Activated CD4-positive, alpha-beta T cell treated with anti-CD3 and anti-CD28 coated beads, Interleukin-2, amount 50 U/mL, for 24 hours (primary cell): Measurements from ENCODE around the gene TMX1.

Experiments
- DNase-seq, 2 donors: peaks; one replicate each; pipeline ENCODE4 v3.0.0-alpha.2; 2020; ENCODE audit warnings: low read depth in 1 of 2, low spot score in 1 of 2

Gene TMX1

DNA sequence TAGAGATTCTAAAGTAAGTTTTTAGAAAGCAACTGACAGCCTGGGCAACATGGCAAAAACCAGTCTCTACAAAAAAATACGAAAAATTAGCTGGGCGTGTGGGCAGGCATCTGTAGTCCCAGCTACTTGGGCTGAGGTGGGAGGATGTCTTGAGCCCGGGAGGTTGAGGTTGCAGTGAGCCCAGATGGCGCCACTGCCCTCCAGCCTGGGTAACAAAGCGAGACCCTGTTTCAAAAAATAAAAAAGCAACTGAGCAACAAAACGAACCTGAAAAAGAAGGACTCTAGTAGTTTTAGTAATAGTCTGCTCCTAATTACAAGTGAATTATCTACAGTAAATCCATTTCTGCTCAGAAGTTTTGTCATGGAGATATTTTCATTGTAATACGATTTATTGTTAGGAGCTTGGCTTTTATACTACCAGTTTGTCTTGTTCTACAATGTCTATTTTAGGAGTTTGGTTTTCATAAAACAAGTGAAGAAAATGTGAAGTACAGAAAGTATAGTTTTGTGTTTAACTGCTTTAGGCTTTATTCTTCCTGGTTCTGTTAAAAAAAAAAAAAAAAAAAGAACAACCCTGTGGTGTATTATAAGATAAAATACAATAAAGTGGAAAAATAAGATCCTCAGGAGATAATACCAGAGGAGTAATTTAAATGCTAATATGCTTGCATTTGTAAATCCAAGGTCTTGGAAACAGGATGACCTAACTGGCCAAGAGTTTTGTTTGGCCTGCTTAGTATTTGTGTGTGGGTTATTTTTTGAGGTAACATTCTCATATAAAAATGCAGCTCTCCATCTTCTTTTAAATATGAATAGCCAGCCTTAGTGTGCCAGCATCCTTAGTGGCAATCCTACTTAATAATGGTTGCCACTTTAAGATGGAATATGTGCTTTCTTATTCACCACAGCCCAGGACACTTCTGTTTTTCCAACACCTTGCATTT is 2.8 kb downstream of the TMX1 start:
- no peak for DNase-seq

DNA sequence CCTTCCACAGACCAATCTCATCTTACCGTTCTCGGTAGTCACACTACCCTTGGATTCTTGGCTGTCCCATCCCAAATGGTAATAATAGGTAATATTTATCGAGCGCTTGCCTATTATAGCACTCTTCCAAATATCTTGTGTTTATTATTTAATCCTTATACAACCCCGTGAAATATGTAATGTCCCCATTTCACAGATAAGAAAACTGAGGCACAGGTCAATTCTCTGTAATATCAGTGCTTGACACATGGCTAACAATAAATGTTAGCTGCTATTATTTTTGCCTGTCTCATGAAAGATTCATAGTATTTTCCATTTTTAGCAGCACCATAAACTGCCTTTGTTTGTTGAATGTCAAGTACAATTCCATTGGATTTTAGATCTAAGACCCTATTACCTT is 4.5 kb downstream of the TMX1 start:
- no peak for DNase-seq

DNA sequence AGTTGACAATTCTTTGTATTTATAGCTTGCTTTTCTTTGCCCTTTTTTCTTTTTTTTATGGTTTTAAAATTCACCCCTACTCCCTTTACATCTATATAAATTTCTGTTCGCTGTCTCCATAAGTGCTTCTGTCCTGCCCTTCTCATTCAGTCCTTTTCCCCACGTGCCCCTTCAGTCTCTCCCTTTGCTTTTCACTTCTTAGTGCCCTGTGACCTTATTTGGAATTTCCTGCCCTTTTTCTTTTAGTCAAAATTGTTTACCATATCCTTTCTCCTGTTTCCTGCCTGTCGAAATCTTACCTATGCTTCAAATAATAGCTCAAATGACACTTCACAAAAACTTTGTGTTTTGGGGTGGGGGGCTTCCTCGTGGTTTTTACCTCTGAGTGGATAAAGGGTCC is 6.0 kb downstream of the TMX1 start:
- no peak for DNase-seq

DNA sequence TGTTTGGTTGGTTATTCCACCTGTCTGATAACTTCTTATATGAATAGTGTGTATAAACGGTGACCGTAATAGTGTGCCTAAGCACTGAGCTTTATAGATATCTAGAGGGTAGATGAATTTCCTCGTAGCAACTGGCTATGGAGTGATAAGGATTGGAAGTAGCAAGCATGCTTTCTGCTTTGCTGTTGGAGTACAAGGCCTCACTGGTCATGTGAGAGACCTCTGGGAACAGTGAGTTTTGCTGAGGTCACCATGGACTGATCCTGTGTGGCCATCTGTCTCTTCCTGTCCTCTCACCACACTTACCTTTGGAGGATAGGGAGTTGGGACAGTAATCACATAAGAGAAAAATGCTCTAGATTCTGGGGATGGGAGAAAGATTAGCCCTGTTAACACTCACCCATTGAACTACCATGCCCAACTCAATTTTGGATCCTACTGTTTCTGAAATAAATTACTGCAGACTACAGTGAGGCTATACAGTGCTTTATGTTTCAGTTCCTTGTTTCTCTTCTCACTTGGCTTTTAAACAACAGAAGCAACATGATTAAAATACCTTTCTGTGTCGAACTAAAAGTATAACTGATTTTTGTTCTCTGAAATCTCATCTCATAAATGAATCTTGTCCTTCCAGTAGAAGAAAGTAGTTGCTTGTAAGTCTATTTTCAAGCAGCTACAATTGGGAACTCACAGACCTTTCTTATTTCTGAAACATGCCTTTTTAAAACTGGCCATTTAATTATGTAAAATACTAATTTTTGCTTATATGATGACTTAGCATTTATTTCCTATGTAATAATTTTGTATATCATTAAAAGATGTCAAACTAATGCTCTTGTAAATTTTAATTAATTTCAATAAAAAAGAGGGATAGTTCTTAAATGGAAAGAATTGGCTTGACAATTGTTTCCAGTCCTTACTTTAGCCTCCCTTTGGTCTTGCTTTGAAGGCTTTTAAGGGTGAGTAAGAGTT is 8.3 kb downstream of the TMX1 start:
- no peak for DNase-seq

DNA sequence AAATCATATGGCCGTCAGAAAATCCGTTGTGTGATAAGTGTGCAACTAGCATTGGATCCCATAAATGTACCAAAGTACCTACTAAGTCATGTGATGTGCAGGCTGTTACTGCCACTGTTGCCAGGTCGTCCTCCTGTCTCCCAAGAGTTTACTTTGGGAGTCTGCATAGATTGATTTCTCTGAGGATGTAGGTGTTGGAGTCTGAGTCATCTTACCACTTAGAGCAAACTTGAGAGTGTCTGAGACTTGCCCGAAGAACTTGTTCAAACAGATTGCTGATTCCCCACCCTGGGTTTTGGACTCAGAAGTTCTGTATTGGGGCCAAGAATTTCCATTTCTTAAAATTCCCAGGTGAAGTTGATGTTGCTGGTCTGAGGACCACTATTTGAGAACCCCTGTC is 11.4 kb downstream of the TMX1 start:
- no peak for DNase-seq

DNA sequence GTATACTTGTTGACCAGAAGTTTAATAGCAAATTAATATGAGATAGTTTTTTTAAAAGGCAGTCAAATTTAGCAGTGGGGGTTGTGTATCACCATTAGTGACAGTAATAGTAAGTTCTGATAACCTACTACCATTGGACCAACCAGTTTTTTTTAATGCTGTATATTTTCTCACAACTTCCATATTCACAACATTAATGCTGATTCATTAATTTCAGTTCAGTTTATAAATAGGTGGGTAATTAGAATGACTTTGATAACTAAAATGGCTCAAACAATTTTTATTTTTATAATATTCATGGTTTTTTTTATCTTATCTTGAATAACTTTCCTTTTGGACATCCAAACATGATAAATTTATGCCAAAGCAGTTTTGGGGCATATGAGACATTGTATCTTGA is 13.8 kb downstream of the TMX1 start:
- no peak for DNase-seq

DNA sequence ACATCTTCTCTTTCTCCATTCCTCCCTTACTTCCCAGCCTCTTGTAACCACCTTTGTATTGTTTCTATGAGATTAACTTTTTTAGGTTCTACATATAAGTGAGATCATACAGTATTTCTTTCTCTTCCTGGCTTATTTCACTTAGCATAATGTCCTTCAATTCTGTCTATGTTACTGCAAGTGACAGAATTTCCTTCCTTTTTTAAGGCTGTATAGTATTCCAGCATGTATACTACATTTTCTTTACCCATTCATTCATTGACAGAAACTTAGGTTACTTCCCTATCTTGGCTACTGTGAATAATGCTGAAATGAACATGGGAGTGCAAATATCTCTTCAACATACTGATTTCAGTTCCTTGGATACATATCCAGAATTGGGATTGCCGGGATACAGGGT is 18.2 kb downstream of the TMX1 start:
- DNase-seq, result no peak

DNA sequence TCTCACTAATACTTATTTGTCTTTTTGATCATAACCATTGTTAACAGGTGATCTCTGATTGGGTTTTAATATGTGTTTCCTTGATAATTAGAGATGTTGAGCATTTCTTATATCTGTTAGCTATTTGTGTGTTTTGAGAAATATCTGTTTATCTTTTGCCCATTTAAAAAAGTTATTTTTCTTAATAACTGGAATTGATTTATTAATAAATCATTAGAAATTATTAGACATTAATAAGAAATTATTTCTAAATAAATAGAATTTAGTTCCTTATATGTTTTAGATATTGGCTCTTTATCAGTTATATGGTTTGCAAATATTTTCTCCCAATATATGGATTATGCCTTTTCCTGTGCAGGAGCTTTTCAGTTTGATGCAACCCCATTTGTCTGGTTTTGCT is 18.7 kb downstream of the TMX1 start:
- DNase-seq, result no peak

DNA sequence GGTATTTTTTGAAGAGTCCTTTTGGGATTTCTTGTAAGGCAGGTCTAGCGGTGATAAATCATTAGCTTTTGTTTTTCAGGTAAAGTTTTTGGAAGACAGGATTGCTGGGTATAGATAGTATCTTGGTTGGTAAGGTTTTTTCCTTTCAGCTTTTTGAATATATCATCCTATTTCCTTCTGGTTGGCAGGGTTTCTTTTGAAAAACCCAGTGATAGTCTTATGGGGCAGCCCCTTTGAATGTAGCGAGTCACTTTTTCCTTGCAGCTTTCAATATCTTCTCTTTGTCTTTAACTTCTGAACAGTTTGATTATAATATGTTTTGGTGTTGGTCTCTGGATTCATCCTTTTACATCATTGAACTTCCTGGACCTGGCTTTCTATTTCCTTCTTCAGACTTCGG is 20.2 kb downstream of the TMX1 start:
- peak in 1 of 2 donors; percentile 8 for DNase-seq

DNA sequence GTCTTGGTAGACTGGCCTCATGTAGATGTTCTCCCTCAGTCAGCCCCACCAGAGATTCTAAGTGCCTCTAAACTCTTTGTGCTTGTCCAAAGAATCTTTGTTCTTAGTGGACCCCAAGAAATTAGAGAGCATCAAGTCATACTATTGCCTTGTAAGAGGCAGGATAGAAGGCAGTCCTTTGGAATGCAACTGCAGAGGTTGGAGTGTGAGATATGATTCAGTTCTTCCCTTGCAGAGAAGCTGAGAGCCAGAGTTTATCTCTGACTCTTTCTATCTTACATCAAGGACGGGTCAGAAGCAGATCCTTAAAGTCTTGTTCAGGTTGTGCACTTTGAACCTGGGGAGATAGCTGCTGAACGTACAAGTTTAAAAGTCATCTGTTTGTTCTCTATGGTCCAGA is 21.1 kb downstream of the TMX1 start:
- DNase-seq, result no peak

DNA sequence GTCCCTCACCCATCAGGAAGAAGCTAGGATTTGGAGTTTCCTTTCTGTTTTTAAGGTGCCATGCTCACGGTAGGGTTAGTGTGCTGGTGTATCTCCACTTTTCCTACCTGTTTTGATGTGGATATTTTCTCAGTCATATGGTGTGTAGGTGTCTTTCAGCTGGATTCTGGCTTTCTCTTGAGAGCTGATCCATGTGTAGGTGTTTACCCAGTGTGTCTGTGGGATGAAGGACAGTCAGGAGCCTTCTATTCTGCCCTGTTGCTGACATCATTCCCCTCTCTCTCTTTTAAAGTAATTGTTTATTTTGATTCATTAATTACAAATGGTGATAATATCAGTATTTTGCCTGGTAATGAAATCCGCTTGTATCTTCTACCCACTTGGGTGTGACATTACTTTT is 22.8 kb downstream of the TMX1 start:
- DNase-seq, result no peak

DNA sequence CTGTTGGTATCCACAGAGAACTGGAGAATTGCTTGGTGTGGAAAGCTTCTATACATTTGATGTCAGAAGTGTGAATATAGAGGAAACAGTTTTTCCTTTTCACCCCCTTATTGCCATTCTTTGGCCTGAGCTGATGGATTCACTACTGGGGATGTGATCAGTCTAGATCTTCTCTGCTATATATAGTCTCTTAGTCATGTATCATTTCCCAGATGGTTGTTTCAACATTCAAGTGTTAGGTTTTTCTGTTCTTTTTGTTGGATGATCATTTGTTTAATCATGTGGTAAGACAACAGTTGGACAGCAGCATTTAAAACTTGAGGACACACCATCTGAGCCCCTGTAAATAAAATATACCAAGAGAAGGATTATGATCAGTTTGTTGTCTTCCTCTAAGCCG is 29.6 kb downstream of the TMX1 start:
- DNase-seq, result no peak

DNA sequence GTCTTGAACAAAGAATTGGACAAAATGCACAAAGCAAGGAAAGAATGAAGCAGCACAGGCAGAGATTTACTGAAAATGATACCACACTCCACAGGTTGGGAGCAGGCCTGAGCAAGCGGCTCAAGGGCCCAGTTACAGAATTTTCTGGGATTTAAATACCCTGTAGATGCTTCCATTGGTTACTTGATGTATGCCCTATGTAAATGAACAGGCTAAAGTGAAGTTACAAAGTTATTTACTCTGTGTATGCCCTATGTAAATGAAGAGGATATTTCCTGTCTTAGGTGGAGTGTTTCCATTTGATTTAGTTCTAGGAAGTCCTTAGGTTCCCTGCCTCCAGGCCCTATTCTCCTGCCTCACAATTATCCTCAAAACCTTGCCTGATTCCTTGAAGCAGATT is 36.6 kb downstream of the TMX1 start:
- no peak for DNase-seq

DNA sequence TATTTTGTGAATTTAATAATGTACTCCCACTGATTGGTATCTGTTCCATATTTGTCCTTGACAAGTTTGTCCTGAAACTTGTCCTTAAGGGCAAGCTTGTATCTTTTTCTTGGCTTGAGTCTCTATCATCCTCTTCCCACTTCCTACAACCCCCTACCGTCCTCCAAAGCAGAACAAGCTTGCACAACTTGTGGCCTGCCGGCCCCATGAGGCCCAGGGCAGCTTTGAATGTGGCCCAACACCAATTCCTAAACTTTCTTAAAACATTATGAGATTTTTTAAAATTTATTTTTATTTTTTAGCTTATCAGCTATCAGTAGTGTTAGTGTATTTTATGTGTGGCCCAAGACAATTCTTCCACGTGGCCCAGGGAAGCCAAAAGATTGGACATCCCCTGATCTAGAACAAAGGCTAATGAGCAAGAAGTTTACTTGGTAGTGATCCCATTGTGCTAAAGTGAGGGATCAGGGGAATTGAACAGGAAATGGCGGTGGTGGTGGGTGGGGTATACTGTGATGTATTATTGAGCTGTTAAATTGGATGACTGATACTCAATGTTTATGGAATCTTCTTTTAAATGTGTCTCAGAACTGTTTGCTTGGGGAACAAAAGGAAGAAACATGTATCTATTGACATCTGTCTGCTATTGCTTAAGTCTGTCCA is 37.8 kb downstream of the TMX1 start:
- DNase-seq, result no peak

DNA sequence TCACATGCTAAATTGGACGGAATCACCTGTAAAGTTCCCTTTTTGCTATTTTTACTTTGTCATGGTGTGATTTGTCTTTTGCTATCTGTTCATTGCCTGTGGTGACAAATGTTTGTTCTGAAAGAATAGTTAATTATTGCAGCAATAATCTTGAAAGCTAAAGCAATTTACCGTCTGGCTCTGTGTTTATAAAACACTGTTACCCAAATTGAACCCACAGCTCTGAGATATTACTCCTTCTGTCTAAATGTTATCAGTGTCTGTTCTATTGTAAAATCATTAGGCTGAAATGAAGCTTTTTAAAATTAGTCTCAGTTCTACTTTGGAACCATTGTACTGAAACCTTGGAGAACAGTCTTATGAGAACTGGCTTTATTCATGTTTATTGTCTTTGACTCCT is 42.5 kb downstream of the TMX1 start:
- no peak for DNase-seq

DNA sequence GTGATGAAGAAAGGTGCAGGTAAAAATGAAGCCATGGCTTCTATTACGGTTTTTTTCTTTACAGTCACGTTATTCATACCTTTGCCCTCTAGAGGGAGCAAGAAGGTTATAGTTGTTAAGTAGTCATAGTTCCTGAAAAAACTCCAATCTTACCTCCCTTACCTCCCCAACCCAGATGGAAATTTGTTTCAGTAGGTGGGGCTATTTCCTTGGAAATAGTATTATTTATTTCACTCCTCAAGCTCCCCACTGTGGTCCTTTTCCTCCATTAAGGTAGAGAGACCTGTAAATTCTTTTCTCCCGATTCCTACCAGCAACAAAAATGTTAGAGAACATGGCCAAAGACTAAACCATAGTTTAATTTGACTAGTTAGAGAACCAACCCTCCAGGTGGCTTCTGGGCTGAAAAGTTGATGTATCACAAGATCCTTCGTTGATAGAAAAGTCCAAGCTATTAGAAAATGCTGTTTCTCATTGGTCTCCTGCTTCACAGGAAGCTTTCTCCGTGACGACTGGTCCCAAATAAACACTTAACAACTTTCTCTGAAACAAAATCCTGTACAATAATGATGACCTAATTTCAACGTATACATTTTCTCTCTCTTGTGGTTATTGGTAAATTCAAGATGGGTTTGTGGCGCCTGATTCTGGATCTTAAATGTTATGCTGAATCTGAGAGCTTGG is 43.5 kb downstream of the TMX1 start:
- DNase-seq, result no peak

DNA sequence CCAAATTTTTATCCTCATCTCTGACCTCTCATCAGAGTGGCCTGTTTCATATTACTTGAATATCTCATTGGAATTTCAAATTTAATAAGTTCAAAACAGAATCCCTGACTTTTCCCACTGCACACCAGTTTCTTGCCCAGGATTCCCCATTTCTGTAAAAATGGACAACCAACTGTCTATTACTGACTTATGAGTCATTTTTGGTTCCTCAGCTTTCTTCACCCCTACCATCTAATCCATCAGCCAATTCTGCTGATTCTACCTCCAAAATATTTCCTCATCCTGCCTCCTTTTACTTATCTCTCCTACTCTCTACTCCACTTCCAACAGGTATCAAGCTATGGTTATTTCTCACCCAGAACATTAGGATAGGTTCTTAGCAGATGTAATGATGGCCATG is 44.2 kb downstream of the TMX1 start:
- DNase-seq, result no peak

DNA sequence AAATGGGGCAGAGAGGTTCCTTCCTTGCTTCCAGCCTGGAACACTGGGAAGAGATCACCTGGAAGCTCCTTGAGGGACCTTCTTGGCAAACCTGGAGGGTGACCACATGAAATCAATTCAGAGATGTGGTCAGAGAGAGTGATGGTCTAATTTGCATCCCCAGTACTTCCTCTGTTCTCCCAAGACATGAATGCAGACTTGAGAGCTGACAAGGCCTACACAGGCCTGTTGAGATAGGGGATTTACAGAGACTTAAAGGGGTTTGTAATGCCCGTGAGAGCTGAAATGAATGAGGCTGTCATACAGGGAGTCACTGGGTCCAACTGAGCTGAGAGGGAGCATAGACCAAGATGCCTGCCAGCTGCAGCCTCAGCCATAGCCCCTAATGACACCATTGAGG is 45.1 kb downstream of the TMX1 start:
- DNase-seq, result no peak

DNA sequence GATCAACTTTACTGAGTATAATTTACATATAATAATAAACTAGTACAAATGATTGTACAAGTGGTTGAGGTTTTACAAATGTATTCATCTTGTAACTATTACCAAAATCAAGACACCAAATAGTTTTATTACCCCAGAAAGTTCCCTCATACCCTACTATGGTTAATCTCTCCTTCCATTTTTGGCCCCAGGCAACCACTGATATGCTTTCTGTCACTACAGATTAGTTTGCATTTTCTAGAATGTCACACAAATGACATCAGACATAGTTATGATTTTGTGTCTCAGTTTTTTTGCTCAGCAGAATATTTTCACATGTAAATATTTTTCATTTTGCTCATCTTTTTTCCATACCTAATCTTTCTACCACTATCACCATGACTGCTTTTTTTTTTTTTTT is 49.1 kb downstream of the TMX1 start:
- DNase-seq, result no peak

DNA sequence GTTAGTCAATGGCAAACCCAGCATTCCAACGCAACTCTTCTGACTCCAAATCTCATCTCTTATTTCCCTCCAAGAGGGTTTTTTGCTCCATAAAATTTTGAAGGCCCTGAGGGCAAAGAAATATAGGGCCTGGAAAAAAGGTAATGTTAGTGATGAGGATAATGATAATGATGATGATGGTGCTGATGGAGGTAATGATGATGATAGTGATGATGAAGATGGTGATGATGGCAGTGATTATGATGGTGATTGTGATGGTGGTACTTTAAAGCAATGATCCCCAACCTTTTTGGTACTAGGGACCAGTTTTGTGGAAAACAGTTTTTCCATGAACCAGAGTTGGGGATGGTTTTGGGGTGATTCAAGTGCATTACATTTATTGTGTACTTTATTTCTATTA is 50.1 kb downstream of the TMX1 start:
- no peak for DNase-seq

DNA sequence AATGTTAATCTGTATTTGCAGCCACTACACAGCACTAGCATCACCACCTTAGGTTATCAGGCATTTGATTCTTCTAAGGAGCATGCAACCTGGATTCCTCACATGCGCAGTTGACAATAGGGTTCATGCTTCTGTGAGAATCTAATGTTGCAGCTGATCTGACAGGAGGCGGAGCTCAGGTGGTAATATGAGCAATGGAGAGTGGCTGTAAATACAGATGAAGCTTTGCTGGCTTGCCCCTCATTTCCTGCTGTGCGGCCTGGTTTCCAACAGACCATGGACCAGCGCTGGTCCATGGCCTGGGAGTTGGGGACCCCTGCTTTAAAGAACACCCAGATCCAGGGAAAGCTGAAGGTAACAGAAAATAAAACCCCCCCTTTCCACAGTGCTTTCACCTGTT is 51.0 kb downstream of the TMX1 start:
- DNase-seq, result no peak
